HG03039 (cell line): ENCODE results near the gene KEL.

Experiments used
- ATAC-seq: cut with Tn5 transposase; IDR thresholded peaks from one replicate; pipeline ENCODE4 v1.9.1; 2021; ENCODE audit warnings: mild to moderate bottlenecking, moderate library complexity; ENCODE audit not compliant: unreplicated experiment

The KEL gene

DNA sequence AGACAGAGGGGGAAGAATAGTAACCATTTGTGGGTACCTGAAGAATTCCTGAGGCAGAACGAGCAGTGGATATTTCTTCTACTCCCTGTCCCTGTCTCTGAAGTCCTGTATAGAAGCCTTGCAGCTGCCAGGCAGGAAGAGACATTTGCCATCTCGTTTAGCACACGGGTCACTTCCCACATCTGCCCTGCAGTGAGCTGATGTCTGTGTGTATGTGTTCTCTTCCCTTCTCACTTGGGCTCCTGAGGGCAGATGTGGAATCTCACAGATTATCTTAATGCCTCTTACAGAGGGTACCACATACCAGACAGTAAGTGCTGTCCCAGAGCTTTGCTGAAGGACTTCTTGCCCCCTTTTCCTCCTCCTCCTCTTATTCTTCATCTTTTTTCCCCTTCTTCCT lies 62.5 kb downstream of the KEL start:
- no peak for ATAC-seq

DNA sequence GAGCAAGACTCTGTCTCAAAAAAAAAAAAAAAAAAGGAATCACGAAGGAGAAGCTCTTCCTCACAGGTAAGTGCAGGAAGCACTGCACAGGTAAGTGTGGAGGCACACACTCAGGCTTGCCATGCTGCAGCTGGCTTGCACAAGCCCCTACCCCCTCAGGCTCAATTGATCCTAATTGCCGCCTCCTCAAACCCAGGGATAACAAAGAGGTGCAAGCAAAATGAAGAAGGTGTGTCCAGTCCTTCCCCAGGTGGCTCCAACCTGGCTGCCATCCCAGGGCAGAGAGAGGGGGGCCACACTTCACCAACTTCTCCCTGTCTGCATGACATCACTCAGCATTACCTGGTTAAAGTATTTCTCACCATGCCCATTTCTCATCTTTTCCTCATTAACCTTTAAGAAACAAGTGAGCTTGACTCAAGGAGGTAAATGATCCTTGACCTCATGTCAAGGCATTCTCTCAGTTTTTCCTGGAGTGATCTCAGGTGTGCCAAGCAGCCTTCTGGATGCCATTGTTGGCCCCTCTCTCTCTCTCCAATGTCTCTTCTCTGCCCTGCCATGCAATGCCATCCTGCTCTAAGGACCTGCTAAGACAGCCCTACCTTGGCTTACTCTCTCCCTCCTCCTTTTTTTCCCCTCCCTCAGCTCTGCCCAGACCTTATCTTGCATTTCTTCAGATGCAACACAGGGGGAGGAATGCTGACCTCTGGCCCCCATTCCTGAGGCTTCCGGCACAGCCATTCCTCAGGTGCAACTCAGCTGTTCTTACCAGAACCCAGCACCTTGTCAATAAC lies 63.6 kb downstream of the KEL start:
- ATAC-seq = no peak

DNA sequence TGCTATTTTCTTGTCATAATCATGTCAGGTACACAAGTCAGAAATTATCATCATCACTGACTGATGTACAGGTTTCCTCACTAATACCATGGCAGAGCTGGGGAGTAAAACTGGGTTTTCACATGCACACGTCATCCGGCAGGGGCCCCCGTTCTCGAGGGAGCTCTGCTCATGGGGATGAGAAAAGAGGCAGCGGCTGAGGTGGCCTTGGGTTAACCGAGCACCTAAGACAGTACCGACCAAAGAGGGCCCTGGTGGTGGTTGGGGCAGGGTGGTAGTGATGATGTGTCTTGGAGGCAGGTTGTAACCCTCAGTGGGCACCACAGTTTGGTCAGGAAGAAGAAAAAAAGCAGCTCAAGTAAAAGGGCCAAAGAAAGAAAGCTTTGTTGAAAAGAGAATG lies 64.5 kb downstream of the KEL start:
- no peak for ATAC-seq

DNA sequence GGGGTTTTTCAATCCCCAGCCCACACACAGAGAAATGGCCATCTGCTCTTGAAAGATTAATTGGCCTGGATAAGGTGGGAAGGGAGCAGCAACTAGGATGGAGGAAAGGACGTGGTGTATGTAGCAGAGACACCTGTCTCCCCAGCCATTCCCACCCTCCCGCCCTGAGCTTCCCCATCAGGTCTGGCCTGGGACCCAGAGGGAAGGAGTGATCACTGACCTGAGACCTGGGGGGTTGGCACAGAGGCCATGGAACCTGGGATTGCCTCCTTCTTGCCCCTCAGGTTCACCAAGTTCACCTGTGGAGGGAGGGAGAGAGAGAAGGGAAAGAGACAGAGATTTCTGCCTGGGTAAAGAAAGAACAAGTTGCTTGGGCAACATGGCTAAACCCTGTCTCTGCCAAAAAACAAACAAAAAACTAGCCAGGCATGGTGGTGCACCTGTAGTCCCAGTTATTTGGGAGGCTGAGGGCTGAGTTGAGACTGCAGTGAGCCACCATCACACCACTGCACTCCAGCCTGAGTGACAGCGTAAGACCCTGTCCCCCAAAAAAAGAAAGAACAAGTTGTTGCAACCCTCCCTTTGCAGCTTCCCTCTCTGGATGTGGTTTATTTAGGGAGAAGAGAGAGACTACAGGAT lies 65.3 kb downstream of the KEL start:
- no peak for ATAC-seq

DNA sequence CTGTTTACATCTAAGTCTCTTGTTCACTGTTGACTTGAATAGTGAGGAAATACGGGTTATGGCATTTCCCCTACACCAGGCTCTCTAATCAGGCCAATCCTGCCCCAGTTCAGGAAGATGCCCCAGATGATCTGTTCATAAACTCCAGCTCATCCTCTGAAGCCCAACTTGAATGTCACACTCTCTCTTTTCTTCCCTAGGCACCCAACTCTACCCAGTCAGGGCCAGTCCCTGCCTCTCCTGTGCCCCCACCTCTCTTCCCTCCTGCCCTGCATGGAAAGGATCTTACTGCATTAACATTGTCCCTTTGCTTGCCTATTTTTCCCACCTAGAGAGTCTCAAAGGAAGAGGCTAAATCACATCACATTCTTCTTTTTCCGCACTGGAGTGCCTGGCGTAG lies 66.0 kb downstream of the KEL start:
- no peak for ATAC-seq

DNA sequence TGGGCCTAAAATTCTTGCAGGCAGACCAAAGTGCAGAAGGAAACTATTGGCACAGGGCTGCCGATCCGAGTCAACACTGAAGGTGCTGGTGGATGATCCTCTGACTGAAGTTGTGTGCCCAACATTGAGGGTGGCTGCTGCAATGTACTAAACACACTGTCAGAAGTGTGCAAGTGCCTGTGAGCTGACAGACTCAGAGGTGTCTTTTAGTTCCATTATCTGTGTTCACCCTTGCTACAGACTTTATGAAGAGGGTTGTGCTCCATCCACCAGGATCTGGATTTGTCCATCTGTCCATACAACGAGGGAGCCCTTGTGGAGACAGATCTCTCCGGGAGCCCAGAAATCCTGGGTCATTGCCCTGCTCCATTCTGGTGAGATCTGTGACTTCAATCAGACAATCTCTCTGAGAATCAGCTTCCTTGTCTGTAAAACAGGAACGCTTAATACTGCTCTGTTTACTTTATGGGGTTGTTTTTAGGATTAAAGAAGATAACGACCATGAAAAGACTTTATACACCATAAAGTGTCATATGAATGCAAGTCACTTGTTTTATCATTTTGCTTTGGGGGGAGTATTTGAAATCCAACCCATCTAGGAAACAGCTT lies 67.1 kb downstream of the KEL start:
- no peak for ATAC-seq

DNA sequence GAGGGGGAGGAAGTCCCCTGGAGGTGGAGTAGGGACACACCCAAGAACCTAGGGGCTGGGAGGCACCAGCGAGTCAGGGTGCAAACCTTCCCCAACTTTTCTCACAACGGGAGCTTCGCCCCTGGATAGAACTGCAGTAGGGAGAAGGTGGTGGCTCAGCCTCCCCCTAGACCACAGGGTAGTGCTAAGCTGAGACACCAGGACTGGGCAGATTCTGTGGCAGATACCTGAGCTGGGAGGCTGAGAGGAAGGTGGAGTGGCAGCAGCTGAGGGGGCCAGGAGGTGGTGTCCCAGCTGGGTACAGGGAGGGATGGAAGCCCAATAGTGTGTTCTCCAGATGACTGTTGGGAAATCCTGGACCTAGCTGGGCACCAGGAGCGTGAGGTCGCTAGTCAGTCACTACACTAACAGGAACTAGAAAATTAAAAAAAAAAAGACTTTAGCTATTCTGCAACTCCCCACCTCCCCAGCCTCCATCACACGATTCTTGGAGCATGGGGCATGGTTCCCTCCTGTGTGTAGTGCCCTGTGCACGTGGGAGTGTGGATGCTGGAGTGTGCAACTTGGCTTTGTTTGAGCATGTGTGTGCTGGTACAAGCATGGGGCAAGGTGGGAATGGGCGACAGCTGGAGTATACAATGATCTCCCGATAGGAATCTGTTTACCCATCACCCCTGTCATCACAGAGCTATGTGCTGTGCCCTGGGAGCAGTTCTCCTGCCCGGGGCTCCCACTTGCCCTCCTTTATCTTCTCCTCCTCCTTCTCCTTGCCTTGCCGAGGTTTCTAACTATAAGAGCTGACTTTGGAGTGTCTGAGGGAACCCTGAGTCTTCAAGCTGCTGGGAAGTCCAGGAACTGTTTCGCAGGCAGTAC lies 67.8 kb downstream of the KEL start:
- no peak for ATAC-seq

DNA sequence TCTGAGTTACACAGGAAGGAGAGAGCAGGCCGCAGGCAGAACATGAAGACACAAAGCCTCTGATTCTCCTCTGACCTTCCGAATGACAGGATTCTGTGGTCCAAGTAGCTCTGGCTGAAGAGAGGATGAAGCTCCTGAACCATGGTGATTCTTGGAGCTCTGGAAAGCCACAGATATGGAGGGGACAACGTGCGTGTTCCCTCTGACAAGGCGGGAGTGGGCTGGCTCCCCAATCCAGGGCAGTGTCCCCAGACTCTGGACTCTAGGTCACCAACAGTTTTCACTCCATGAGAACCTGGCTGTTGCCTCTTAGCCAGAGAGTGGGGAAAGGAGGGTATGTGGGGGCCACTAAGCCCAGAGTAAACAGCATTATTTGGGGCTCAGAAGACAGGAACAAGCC lies 69.2 kb downstream of the KEL start:
- ATAC-seq = no peak

DNA sequence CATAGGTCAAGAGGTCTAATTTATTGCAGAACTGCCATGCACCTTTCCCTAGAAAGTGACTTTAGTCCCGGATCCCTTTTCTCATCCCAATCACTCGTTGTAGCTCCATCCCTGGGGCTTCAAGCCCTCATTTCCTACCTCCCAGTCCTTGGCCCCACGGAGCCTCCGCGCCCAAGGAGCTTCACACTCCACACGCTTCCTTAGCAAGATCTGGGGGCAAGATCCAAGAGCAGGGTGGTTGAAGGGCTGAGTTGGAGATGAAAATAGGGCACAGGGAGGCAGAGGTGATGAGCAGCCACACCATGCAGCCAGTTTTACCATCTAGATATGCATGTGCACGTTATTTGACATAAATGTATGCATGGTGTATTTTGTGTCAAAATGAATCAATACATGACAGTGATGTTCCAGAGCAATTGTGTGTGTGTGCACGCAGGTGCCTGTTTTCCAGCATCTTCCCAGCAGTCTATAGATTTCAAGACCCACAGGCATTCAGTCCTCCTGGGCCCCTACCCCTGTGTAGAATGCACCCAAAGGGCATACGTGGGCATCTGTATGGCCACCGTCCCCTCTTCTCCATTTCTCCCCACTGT lies 70.6 kb downstream of the KEL start:
- ATAC-seq = no peak
